GM18505 (cell line): ENCODE measurements around the gene CRBN.

Source experiments
- ATAC-seq: cut with Tn5 transposase; IDR thresholded peaks from one replicate; pipeline ENCODE4 v1.9.1; 2021; ENCODE audit not compliant: unreplicated experiment
- POLR2A ChIP-seq: IDR thresholded peaks from 4 replicates; pipeline ENCODE4 v1.6.1; 2011; ENCODE audit warnings: borderline replicate concordance; ENCODE audit not compliant: insufficient read depth, insufficient read length; ENCODE audit errors: extremely low read depth

CRBN gene

GRCh38 chr3:3154879-3155610 is 24.4 kb downstream of the CRBN start:
- TF ChIP-seq POLR2A: no peak
- no peak for ATAC-seq

GRCh38 chr3:3151513-3151912 is 28.0 kb downstream of the CRBN start:
- no peak for TF ChIP-seq POLR2A
- no peak for ATAC-seq

- ATAC-seq: no peak
- TF ChIP-seq POLR2A: no peak
These were observed 29.9 kb downstream of the CRBN start for GRCh38 chr3:3149560-3149959.

- ATAC-seq: no peak
- TF ChIP-seq POLR2A: no peak
These were observed 33.7 kb downstream of the CRBN start for GRCh38 chr3:3145831-3146230.

GRCh38 chr3:3141939-3142338 is 37.6 kb downstream of the CRBN start:
- ATAC-seq: no peak
- TF ChIP-seq POLR2A: no peak

- ATAC-seq: no peak
- no peak for TF ChIP-seq POLR2A
These were observed 42.0 kb downstream of the CRBN start for GRCh38 chr3:3137526-3137925.

GRCh38 chr3:3134750-3135448 is 44.6 kb downstream of the CRBN start:
- no peak for TF ChIP-seq POLR2A
- no peak for ATAC-seq

- ATAC-seq: no peak
- TF ChIP-seq POLR2A: no peak
These were observed 46.0 kb downstream of the CRBN start for GRCh38 chr3:3133500-3133899.

GRCh38 chr3:3129579-3129978 is 49.9 kb downstream of the CRBN start:
- no peak for ATAC-seq
- TF ChIP-seq POLR2A: no peak

- no peak for ATAC-seq
- peak; percentile 39 for TF ChIP-seq POLR2A
These were observed 52.0 kb downstream of the CRBN start for GRCh38 chr3:3127432-3128010.

- peak; percentile 95 for TF ChIP-seq POLR2A
- ATAC-seq: peak; percentile 97
These were observed 52.7 kb downstream of the CRBN start, which contains the start of gene TRNT1 for GRCh38 chr3:3126477-3127431. Gene TRNT1, plus strand, starts transcription at chr3:3126940. Its CDS starts 2,101 bp downstream, at chr3:3129041.

- TF ChIP-seq POLR2A: no peak
- no peak for ATAC-seq
These were observed 53.5 kb downstream of the CRBN start for GRCh38 chr3:3125977-3126376.

- no peak for TF ChIP-seq POLR2A
- no peak for ATAC-seq
These were observed 60.1 kb downstream of the CRBN start for GRCh38 chr3:3119393-3119851.
